Activated B cell treated with CpG ODN at 0.5 μM for 24 hours (primary cell): ENCODE measurements around the gene OTOS. TPM values are rescaled to one million over a fixed set of nuclear protein-coding genes. Genes with fewer than 3 reads are reported as not detected.

Experiments
- ATAC-seq: fragments of 200-7000 bp; cut with Tn5 transposase; one replicate; pipeline ENCODE4 v1.10.0; 2021; ENCODE audit warnings: low read depth, mild to moderate bottlenecking, moderate library complexity
- CTCF ChIA-PET: fragments of 350-600 bp; sonication (Branson Sonifier 250); formaldehyde crosslinking; loops from one replicate; lab custom pipeline; 2021; ENCODE audit warnings: antibody characterized with exemption; lab: Charles Lee
- POLR2A ChIA-PET: fragments of 350-600 bp; sonication (Branson Sonifier 250); formaldehyde crosslinking; loops from one replicate; lab custom pipeline; 2021; ENCODE audit warnings: antibody characterized with exemption; lab: Charles Lee
- DNase-seq: peaks from one replicate; pipeline ENCODE4 v3.0.0; 2022
- H3K27ac Mint-ChIP-seq: one replicate; pipeline ENCODE4 v1.8.0; 2020; ENCODE audit warnings: mixed read lengths
- H3K27me3 Mint-ChIP-seq: one replicate; pipeline ENCODE4 v1.8.0; 2021; ENCODE audit warnings: mixed read lengths
- H3K36me3 Mint-ChIP-seq: one replicate; pipeline ENCODE4 v1.8.0; 2021; ENCODE audit warnings: low read depth, mixed read lengths
- H3K4me1 Mint-ChIP-seq: one replicate; pipeline ENCODE4 v1.8.0; 2021; ENCODE audit warnings: mixed read lengths
- H3K4me3 Mint-ChIP-seq: one replicate; pipeline ENCODE4 v1.8.0; 2020; ENCODE audit warnings: mild to moderate bottlenecking, mixed read lengths
- H3K9me3 Mint-ChIP-seq: one replicate; pipeline ENCODE4 v1.8.0; 2020; ENCODE audit warnings: mixed read lengths
- intact Hi-C: fragments of 100-400 bp; cut with micrococcal nuclease; formaldehyde crosslinking; loops from one replicate; pipeline ENCODE4 v1.15.1; 2024
- total RNA-seq: library from RNA; stranded (reverse); gene quantifications from 2 replicates; pipeline ENCODE4 v1.2.3, GENCODE V29; 2022
- TF ChIP-seq, protein P1 (sequence below): fragments of 200-600 bp; IDR thresholded peaks from one replicate; pipeline ENCODE4 v1.8.0; 2022; ENCODE audit warnings: antibody characterized with exemption, mild to moderate bottlenecking

Gene OTOS
- total RNA-seq, 1 donor from 2014 or later: not detected

DNA sequence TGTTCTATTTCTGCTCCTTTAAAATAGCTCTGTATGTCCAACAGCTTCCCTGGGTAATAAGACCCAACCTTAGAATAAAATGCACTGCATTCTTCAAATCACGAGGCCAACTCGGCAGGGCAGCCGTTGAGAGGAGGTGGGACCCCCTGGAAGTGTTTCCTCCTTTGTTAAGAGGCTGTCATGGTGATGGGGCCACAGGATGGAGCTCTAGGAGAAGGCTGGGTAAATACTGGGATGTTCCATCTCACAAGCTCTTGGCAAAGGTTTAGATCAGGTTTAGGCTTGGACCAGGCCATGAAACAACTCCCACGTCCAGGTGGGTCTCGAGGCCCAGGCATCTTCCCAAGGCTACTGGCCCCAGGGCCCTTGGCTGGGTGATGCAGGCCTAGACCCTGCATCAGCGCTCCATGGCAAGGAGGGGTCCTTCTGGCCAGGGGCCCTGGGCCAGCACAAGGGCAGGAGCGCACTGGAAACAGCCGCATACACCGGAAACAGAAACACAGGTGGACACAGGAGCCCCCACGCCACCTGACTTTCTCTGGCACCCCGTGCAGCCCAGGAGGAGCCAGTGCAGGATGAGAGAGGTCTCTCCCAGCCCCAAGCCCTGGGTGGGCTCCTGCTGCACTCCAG, 38.8 kb upstream of the OTOS start:
- Mint-ChIP-seq H3K4me1 (no peaks in the 10 kb centered on the region), H3K9me3 (no peaks in the 10 kb centered on the region), H3K4me3 (no peak overlapping the region), H3K27me3 (peaks cover 22% of the 10 kb centered on the region), H3K36me3 (no peaks in the 10 kb centered on the region), H3K27ac (no peak overlapping the region)
- CTCF ChIA-PET: no interaction called here
- TF ChIP-seq, protein P1, sequence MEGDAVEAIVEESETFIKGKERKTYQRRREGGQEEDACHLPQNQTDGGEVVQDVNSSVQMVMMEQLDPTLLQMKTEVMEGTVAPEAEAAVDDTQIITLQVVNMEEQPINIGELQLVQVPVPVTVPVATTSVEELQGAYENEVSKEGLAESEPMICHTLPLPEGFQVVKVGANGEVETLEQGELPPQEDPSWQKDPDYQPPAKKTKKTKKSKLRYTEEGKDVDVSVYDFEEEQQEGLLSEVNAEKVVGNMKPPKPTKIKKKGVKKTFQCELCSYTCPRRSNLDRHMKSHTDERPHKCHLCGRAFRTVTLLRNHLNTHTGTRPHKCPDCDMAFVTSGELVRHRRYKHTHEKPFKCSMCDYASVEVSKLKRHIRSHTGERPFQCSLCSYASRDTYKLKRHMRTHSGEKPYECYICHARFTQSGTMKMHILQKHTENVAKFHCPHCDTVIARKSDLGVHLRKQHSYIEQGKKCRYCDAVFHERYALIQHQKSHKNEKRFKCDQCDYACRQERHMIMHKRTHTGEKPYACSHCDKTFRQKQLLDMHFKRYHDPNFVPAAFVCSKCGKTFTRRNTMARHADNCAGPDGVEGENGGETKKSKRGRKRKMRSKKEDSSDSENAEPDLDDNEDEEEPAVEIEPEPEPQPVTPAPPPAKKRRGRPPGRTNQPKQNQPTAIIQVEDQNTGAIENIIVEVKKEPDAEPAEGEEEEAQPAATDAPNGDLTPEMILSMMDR: no peak
- intact Hi-C loops: no loop called here
- ATAC-seq (no peak), DNase-seq (no peak)
- POLR2A ChIA-PET: no interaction called here

GRCh38 chr2:240178564-240178963, 38.1 kb upstream of the OTOS start:
- ATAC-seq: no peak
- POLR2A ChIA-PET: no interaction called here
- no peaks in the 10 kb centered on the region for H3K9me3 Mint-ChIP-seq
- intact Hi-C loops: no loop called here
- no peak for DNase-seq
- peaks cover 23% of the 10 kb centered on the region for H3K27me3 Mint-ChIP-seq
- H3K27ac Mint-ChIP-seq: no peak overlapping the region
- H3K36me3 Mint-ChIP-seq: no peaks in the 10 kb centered on the region
- TF ChIP-seq, protein P1: no peak
- no peak overlapping the region for H3K4me3 Mint-ChIP-seq
- CTCF ChIA-PET: no interaction called here
- no peaks in the 10 kb centered on the region for H3K4me1 Mint-ChIP-seq

DNA sequence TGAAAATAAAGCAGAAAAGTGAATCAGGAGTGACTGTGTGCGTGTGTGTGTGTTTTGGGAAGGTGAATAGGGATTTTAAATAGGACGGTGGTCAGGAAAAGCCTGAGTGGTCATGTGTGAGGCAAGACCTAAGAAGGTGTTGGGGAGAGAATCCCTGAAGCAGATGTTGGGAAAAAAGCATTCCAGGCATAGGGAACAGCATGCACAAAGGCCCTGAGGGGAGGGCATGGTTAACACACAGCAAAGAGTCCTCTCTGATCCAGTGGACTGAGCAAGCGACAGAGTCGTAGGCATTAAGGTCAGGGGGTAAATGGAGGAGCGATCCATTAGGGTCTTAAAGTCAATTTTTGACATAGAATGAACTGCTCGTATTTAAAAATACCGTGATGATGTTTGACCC, 34.0 kb upstream of the OTOS start:
- H3K4me3 Mint-ChIP-seq: no peak overlapping the region
- ChIA-PET CTCF (no interaction called here), POLR2A (no interaction called here)

DNA sequence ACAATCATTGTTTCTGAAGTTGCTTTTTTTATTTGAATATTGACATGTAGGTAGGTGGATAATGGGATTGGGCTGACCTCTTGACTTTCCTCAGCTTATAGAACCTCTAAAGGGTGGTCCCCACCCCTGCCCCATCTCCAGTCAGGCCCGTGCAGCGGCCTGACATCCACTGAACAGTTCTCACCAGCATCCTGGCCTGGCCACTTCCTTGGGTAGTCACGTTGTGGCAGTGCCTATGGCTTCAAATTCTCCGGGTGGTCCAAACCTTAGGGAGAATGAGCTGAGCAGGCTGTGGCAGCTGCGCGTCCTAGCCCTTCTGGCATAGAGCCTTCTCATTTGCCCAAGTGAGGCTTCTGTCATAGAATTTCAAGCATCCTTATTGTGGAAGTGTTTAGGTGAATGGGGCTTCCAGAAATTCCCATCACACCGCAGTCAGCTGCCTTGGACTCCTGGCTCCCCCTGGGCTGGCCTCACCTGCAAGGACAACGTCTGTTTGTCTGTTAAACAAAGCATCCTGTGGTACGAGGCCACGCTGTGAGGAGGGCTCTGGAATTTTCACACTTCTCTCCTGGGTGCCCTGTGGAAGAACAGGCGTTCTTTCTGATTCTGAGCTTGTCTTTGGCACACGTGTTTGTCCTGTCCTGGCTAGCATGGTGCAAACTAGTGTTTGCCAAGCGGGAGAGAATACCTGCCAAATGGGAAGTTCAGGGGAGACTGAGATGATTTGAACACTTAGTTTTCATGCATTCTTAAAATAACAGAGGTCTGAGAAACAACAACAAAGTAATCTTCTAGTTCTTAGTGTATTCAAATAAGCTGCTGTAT, 31.8 kb upstream of the OTOS start:
- intact Hi-C loops: no loop called here
- Mint-ChIP-seq H3K27ac (no peak overlapping the region), H3K27me3 (peaks cover 13% of the 10 kb centered on the region), H3K9me3 (peaks cover 5% of the 10 kb centered on the region), H3K36me3 (no peaks in the 10 kb centered on the region), H3K4me3 (no peak overlapping the region), H3K4me1 (peaks cover 2% of the 10 kb centered on the region)
- DNase-seq (no peak), ATAC-seq (no peak)
- TF ChIP-seq, protein P1: no peak
- POLR2A ChIA-PET: no interaction called here
- CTCF ChIA-PET: no interaction called here

More for the DNA sequence above, 34.0 kb upstream of the OTOS start:
- Mint-ChIP-seq H3K27ac (no peak overlapping the region), H3K9me3 (peaks cover 5% of the 10 kb centered on the region), H3K27me3 (peaks cover 15% of the 10 kb centered on the region), H3K36me3 (no peaks in the 10 kb centered on the region), H3K4me1 (peaks cover 2% of the 10 kb centered on the region)
- intact Hi-C loops: no loop called here
- ATAC-seq: no peak
- no peak for DNase-seq
- TF ChIP-seq, protein P1: no peak

GRCh38 chr2:240170883-240171282, 30.4 kb upstream of the OTOS start:
- CTCF ChIA-PET: no interaction called here
- Mint-ChIP-seq H3K27ac (no peak overlapping the region), H3K4me1 (peaks cover 2% of the 10 kb centered on the region), H3K27me3 (peaks cover 5% of the 10 kb centered on the region), H3K4me3 (no peak overlapping the region), H3K36me3 (no peaks in the 10 kb centered on the region), H3K9me3 (peaks cover 5% of the 10 kb centered on the region)
- no peak for DNase-seq
- POLR2A ChIA-PET: no interaction called here
- no peak for ATAC-seq
- intact Hi-C loops: no loop called here
- TF ChIP-seq, protein P1: no peak
